C4-2B (cell line): Measurements from ENCODE around the gene FAM53B.

Experiments
- CTCF ChIP-seq: fragments of 450-650 bp; conservative IDR thresholded peaks from 2 replicates; pipeline ENCODE4 v1.5.1; 2017; ENCODE audit warnings: mild to moderate bottlenecking
- ZFX ChIP-seq: fragments of 450-650 bp; IDR thresholded peaks from 2 replicates; pipeline ENCODE4 v1.6.1; 2017

- TF ChIP-seq CTCF (no peak), ZFX (no peak)
These were observed 128.9 kb downstream of the FAM53B start for GRCh38 chr10:124615259-124615658.
